DMS79 (cell line): Measurements from ENCODE around the gene TBX2.
"Not testable (repeated sequence)": the region's sequence is repeated elsewhere in the genome, so short reads cannot be mapped to it uniquely, and the experiment has no call there.

Experiments
- DNase-seq: peaks from one replicate; lab custom pipeline; 2025; lab: John Stamatoyannopoulos, UW

TBX2 gene

GRCh38 chr17:61399131-61400065 lies at the start of gene TBX2:
Gene TBX2, plus strand, starts transcription at chr17:61399843. Its CDS starts 334 bp downstream, at chr17:61400177.
- no peak for DNase-seq

- DNase-seq, result no peak
Observed at GRCh38 chr17:61351745-61352407, 47.8 kb upstream of the TBX2 start.

- DNase-seq, result no peak
Observed at GRCh38 chr17:61352408-61352770, 47.3 kb upstream of the TBX2 start.

- DNase-seq, result no peak
Observed at GRCh38 chr17:61352781-61353491, 46.7 kb upstream of the TBX2 start.

- no peak for DNase-seq
Observed at GRCh38 chr17:61353615-61354014, 46.0 kb upstream of the TBX2 start.

- DNase-seq, result no peak
Observed at GRCh38 chr17:61354895-61355874, 44.5 kb upstream of the TBX2 start.

GRCh38 chr17:61357061-61357460 lies 42.6 kb upstream of the TBX2 start:
- not testable (repeated sequence) for DNase-seq

GRCh38 chr17:61359513-61359912 lies 40.1 kb upstream of the TBX2 start:
- not testable (repeated sequence) for DNase-seq

GRCh38 chr17:61360318-61360943 lies 39.2 kb upstream of the TBX2 start:
- no peak for DNase-seq

GRCh38 chr17:61361084-61361483 lies 38.6 kb upstream of the TBX2 start:
- DNase-seq, result no peak

- DNase-seq, result no peak
Observed at GRCh38 chr17:61362396-61362795, 37.2 kb upstream of the TBX2 start.

- DNase-seq, result no peak
Observed at GRCh38 chr17:61362852-61363600, 36.6 kb upstream of the TBX2 start.

- DNase-seq, result no peak
Observed at GRCh38 chr17:61363601-61364462, 35.8 kb upstream of the TBX2 start.

GRCh38 chr17:61364463-61364846 lies 35.2 kb upstream of the TBX2 start:
- DNase-seq, result no peak

- no peak for DNase-seq
Observed at GRCh38 chr17:61366076-61366714, 33.4 kb upstream of the TBX2 start.

- no peak for DNase-seq
Observed at GRCh38 chr17:61366715-61367413, 32.8 kb upstream of the TBX2 start.

GRCh38 chr17:61368049-61368831 lies 31.4 kb upstream of the TBX2 start:
- no peak for DNase-seq
